ENCODE measurements around the gene MCHR1. TPM values are rescaled to one million over a fixed set of nuclear protein-coding genes. Genes with fewer than 3 reads are reported as not detected.

MCHR1 gene
- total RNA-seq, 1 donor from 2014 or later: 0.19 TPM

DNA sequence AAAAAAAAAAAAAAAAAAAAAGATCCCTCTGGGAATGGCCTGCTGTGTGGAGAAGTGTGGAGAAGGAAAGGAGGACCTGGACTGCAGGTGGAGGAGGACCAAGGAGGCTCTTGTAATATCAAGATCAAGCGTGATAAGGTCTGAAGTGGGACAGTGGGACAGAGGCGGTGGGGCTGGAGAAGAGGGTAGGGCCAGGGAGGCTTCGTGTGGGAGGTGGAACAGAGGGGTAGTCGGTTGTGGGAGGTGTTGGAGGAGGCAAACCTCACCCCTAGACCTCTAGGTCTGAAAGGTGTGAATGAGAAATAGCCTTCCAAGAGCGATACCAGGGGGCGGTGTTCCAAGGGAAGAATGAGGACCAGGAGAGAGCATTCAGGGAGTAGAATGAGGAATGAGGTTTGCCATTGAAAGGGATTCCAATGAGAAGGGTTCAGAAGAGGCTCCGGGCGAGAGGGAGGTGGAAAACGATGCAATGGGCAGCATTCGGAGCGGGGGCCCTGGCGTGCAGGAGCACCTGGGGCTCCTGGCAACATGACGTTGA, 44.2 kb downstream of the MCHR1 start:
- no peak overlapping the region for H3K4me3 Mint-ChIP-seq (ENCODE audit: low read depth)
- no peaks in the 10 kb centered on the region for H3K36me3 Mint-ChIP-seq (ENCODE audit: insufficient read depth)
- TF ChIP-seq, protein P1, sequence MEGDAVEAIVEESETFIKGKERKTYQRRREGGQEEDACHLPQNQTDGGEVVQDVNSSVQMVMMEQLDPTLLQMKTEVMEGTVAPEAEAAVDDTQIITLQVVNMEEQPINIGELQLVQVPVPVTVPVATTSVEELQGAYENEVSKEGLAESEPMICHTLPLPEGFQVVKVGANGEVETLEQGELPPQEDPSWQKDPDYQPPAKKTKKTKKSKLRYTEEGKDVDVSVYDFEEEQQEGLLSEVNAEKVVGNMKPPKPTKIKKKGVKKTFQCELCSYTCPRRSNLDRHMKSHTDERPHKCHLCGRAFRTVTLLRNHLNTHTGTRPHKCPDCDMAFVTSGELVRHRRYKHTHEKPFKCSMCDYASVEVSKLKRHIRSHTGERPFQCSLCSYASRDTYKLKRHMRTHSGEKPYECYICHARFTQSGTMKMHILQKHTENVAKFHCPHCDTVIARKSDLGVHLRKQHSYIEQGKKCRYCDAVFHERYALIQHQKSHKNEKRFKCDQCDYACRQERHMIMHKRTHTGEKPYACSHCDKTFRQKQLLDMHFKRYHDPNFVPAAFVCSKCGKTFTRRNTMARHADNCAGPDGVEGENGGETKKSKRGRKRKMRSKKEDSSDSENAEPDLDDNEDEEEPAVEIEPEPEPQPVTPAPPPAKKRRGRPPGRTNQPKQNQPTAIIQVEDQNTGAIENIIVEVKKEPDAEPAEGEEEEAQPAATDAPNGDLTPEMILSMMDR (IDR thresholded peaks at IDR 0.05; ENCODE audit: unreplicated experiment): no peak
- no peaks in the 10 kb centered on the region for H3K9me3 Mint-ChIP-seq (ENCODE audit: low read depth)
- no peak overlapping the region for H3K27ac Mint-ChIP-seq
- no peaks in the 10 kb centered on the region for H3K27me3 Mint-ChIP-seq
- peaks cover 22% of the 10 kb centered on the region for H3K4me1 Mint-ChIP-seq (ENCODE audit: low read depth)
- no peak for DNase-seq (ENCODE audit: low spot score, unreplicated experiment)

- Mint-ChIP-seq H3K27ac (no peak overlapping the region), H3K36me3 (ENCODE audit: insufficient read depth) (no peaks in the 10 kb centered on the region), H3K27me3 (no peaks in the 10 kb centered on the region), H3K9me3 (ENCODE audit: low read depth) (no peaks in the 10 kb centered on the region), H3K4me1 (ENCODE audit: low read depth) (peaks cover 16% of the 10 kb centered on the region), H3K4me3 (ENCODE audit: low read depth) (no peak overlapping the region)
- TF ChIP-seq, protein P1 (IDR thresholded peaks at IDR 0.05; ENCODE audit: unreplicated experiment): no peak
- no peak for DNase-seq (ENCODE audit: low spot score, unreplicated experiment)
These were observed 47.2 kb downstream of the MCHR1 start for GRCh38 chr22:40726514-40726913.

DNA sequence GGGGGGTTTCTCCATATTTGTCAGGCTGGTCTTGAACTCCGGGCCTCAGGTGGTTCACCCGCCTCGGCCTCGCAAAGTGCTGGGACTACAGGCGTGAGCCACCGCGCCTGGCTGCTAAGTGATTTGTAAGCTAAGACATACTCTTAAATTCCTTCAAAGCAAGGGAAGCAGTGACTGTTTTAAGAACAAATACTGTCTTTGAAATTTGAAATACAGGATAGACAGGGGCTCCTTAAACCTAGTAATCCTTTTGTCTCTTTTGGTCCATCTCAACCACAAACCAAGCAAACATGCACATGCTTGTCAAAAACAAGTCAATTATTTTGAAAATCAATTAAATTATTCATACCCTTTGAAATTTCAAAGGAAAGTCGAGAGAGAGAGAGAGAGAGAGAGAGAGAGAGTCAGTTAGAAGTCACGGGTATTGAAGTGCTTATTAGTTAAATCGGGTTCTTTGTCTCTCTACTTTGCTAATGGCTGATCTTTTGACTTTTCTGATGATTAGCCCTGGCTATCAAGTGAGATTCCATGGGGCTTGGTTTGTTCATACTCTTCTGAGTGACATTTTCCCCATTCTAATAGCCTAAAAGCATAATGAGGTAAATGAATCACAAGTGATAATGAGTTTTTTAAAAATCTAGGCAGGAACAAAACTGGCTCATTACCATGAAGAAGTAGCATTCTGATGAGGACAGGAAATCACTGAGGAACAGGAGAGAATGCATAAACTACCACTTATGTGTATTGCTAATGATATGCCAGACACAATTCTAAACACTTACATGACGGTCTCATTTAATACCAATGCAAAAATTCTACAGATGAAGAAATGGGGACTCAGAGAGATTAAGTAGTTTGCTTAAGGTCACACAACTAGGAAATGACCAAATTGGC, 48.0 kb downstream of the MCHR1 start:
- peak overlapping the region; percentile 29 for H3K27ac Mint-ChIP-seq
- TF ChIP-seq, protein P1 (IDR thresholded peaks at IDR 0.05; ENCODE audit: unreplicated experiment): no peak
- H3K36me3 Mint-ChIP-seq (ENCODE audit: insufficient read depth): no peaks in the 10 kb centered on the region
- no peak for DNase-seq (ENCODE audit: low spot score, unreplicated experiment)
- peaks cover 13% of the 10 kb centered on the region for H3K4me1 Mint-ChIP-seq (ENCODE audit: low read depth)
- H3K4me3 Mint-ChIP-seq (ENCODE audit: low read depth): no peak overlapping the region
- H3K27me3 Mint-ChIP-seq: no peaks in the 10 kb centered on the region
- H3K9me3 Mint-ChIP-seq (ENCODE audit: low read depth): no peaks in the 10 kb centered on the region

GRCh38 chr22:40727964-40728615, 48.8 kb downstream of the MCHR1 start:
- no peaks in the 10 kb centered on the region for H3K36me3 Mint-ChIP-seq (ENCODE audit: insufficient read depth)
- no peaks in the 10 kb centered on the region for H3K9me3 Mint-ChIP-seq (ENCODE audit: low read depth)
- no peaks in the 10 kb centered on the region for H3K27me3 Mint-ChIP-seq
- H3K4me3 Mint-ChIP-seq (ENCODE audit: low read depth): no peak overlapping the region
- H3K4me1 Mint-ChIP-seq (ENCODE audit: low read depth): peaks cover 19% of the 10 kb centered on the region
- peak overlapping the region; percentile 46 for H3K27ac Mint-ChIP-seq
- no peak for DNase-seq (ENCODE audit: low spot score, unreplicated experiment)
- TF ChIP-seq, protein P1 (IDR thresholded peaks at IDR 0.05; ENCODE audit: unreplicated experiment): no peak

- TF ChIP-seq, protein P1 (IDR thresholded peaks at IDR 0.05; ENCODE audit: unreplicated experiment): no peak
- no peaks in the 10 kb centered on the region for H3K36me3 Mint-ChIP-seq (ENCODE audit: insufficient read depth)
- no peaks in the 10 kb centered on the region for H3K27me3 Mint-ChIP-seq
- no peak for DNase-seq (ENCODE audit: low spot score, unreplicated experiment)
- H3K9me3 Mint-ChIP-seq (ENCODE audit: low read depth): no peaks in the 10 kb centered on the region
- no peak overlapping the region for H3K4me3 Mint-ChIP-seq (ENCODE audit: low read depth)
- H3K27ac Mint-ChIP-seq: peak overlapping the region; percentile 46
- peaks cover 20% of the 10 kb centered on the region for H3K4me1 Mint-ChIP-seq (ENCODE audit: low read depth)
These were observed 49.5 kb downstream of the MCHR1 start for GRCh38 chr22:40728731-40729189.

Measured in progenitor cell of endocrine pancreas (in vitro differentiated cells).